HG03108 (cell line): Measurements from ENCODE around the gene PRKG1.

Experiments
- ATAC-seq: cut with Tn5 transposase; IDR thresholded peaks from one replicate; pipeline ENCODE4 v1.9.1; 2021; ENCODE audit warnings: moderate library complexity; ENCODE audit not compliant: unreplicated experiment

The PRKG1 gene

GRCh38 chr10:51950996-51951555 lies 876.8 kb downstream of the PRKG1 start:
- no peak for ATAC-seq

DNA sequence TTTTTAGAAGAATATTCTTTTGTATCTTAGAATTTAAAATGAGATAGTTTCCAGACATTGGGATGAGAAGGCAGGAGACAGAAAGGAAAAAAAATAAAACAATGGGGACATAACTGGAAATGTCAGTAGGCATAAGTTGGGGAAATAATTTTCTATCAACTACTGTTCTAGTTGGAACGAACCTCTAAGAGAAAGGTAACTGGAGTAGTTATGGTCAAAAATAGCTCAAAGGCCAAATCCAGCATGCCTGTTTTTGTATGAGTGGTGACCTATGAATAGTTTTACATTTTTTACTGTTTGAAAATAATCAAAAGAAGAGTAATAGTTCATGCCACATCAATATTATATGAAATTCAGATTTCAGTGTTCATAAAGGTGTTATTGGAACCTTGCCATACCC lies 877.3 kb downstream of the PRKG1 start:
- ATAC-seq, result no peak

DNA sequence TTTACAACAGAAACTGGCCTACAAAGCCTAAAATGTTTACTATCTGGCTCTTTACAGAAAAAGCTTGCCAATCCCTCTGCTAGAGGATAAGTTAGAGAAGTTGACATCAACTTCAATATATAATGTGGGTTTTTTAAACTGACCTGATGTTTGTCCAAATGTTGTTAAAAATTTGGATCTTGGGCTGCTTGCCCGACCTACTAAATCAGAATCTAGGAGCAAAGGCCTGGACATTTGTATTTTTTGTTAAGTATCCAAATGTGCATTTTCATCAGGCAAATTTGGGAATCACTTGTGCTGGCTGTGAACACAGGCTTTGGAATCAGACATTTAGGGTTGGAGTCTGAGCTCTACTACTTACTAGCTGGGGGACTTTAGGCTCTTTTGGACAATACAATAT lies 877.8 kb downstream of the PRKG1 start:
- ATAC-seq, result no peak

DNA sequence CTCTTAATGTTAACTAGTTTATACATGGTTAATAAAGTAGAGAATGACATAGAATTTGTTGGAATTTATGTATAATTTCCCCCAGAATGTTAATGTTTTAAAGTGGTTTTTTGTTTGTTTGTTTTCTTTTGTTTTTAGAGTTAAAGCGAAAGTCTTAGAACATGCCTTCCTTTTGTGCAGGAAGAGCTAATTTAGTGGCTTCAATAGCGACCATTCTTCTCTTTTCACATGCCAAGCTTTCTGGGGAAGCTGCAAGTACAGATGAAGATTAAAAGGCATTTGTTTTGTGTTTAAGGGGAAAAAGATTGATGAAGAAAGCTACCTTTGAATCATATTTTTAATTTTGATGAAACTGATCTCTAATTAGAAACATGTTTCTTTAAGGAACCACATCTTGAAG lies 881.4 kb downstream of the PRKG1 start:
- no peak for ATAC-seq

DNA sequence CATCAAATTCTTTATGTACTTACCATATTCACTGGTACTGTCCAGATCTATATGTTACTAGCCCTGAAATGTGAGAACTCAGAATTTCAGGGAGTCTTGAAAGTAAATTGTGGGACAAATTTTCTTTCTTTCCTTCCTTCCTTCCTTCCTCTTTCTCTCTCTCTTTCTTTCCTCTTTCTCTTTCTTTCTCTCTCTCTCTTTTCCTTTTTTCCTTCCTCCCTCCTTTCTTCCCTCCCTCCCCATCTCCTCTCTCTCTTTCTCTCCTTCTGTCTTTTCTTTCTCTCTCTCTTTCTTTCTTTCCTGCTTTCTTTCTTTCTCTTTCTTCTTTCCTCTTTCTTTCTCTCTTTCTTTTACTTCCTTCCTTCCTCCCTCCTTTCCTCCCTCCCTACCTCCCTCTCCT lies 882.5 kb downstream of the PRKG1 start:
- ATAC-seq, result no peak

- no peak for ATAC-seq
Observed at GRCh38 chr10:51960494-51960895, 886.2 kb downstream of the PRKG1 start.

GRCh38 chr10:51961401-51961800 lies 887.1 kb downstream of the PRKG1 start:
- ATAC-seq, result no peak

DNA sequence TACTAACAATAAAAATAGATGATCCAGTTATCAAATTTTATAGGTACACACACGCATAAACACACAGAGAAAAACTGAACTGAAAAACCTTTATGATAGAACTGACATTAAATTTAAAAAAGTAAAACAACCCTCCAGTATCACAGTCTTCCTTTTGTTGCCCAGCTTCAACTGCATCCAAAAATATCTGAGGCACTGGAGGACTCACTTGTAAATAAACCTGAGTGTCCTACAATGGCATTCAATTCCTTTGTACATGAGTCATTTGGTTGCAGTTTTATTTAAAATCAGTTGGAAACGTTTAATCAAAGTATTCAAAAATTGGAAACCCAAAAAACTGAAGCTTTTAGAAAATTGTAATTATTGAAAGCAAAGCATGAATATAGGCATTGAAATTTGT lies 890.3 kb downstream of the PRKG1 start:
- ATAC-seq, result no peak

DNA sequence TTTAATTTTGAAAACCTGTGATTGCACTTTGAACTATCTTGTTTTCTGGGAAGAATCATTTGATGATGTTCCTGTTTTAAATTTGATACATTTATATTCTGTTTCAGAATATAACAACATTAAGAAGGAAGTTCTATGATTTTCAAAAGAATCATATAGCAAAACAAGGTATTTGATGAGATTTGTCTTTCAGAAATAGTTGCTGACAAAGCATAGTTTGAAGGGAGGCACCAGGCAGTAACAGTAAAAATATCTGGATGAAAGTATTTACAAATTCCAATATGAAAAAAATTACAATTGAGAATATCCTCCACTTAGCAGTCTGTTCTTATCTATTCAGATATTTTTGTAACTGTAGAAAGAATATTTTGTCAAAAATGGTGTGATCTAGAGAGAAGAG lies 891.2 kb downstream of the PRKG1 start:
- no peak for ATAC-seq

GRCh38 chr10:51972733-51973346 lies 898.6 kb downstream of the PRKG1 start:
- ATAC-seq, result no peak

DNA sequence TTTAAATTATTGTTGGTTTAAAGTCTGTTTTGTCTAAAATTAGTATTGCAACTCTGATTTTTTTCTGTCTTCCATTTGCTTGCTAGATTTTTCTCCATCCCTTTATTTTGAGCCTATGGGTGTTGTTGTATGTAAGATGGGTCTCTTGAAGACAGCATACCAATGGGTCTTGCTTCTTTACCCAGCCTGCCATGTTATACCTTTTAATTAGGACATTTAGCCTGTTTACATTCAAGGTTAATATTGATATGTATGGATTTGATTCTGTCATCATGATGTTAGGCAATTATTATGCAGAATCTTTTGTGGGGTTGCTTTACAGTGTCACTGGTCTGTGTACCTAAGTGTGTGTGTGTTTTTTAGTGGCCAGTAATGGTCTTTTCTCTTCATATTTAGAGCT lies 906.5 kb downstream of the PRKG1 start:
- ATAC-seq, result no peak

- ATAC-seq, result no peak
Observed at GRCh38 chr10:51981731-51982130, 907.4 kb downstream of the PRKG1 start.

DNA sequence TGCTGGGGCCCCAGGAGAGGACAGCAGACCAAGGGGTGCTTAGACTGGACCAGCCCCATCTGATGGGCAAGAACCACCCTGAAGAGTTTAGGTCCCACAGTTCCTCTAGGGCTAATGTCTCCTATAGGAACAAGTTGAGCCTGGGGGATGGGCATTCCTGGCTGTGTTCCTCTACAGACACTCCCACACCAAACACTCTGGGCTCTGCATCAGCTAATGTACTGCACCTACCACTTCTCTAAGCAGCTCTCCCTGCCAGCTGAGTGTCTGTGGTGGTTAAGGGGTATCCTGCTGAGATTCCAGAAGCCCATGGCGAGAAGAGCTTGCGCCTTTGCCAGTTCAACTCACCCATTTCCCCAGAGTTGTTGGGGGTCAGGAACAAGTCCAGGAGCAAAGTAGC lies 909.2 kb downstream of the PRKG1 start:
- ATAC-seq, result no peak

- ATAC-seq, result no peak
Observed at GRCh38 chr10:51985336-51985735, 911.0 kb downstream of the PRKG1 start.

GRCh38 chr10:51986516-51986915 lies 912.2 kb downstream of the PRKG1 start:
- ATAC-seq, result no peak

DNA sequence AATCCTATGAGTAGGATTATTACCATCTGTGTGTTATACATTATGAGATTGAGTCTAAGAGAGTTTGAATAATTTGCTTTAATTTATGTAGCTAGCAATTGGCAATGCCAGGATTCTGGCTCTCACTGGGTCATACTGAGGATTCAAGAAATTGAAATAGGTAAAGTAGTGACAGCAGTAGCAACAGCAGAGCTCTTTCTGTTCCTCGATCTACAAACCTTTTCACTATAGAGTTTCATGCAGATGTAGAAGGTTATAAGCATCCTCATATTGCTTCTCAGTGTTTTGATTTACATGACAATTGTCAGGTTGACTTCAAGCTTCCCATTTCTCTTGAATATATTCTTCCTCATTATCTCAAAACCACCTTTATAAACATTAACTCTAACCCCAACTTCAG lies 919.2 kb downstream of the PRKG1 start:
- no peak for ATAC-seq

DNA sequence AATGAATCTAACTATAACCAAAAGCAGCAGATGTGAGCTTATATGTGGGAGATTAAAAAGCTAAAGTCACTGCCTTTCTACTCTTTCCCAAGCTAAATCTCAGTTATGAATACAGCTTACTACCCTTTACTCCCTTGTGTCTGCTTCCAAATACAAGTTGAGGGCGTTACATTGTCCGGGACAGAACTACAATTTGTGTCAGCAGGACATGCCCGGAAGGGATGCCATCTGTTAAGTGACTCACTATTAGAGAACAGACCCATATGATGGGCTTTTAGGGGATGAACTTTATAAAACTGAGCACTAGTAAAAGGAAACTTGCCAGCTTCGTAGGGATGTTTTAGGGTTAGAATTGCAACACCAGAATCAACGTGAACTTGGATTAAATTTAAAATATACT lies 924.8 kb downstream of the PRKG1 start:
- no peak for ATAC-seq

DNA sequence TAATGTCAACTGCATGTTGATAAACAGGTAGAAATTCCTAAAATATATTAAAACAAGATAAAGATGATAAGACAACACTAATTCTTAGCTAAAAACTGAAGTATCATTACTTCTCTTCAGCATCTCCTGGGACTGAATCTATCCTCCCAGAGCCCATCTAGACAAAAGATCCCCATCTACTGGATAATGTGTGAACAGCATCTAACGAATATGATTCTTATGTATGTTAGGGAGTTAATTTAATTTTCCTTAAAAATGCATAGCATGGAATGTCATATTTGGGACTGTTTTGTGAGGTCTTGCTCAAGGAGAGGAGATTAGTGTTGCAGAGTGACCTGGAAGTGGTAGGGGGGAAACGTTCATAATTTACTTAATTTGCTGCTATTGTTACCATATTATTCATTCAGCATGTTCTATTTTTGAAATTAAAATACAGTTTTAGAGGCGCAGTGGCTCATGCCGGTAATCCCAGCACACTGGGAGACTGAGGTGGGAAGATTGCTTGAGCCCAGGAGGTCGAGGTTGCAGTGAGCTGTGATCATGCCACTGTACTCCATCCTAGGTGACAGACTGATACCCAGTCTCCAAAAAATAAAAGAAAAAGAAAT lies 930.2 kb downstream of the PRKG1 start:
- no peak for ATAC-seq

DNA sequence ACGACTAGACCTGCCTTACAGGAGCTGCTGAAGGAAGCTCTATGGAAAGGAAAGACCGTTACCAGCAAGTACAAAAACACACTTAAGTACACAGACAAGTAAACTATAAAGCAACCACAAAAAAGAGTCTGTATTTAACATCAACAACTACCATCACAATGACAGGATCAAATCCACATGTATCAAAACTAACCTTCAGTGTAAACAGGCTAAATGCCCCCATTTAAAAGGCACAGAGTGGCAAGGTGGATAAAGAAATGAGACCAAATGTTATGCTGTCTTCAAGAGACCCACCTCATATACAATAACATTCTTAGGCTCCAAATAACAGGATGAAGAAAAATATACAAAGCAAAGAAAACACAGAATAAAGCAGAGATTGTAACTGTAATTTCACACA lies 932.8 kb downstream of the PRKG1 start:
- ATAC-seq, result no peak

DNA sequence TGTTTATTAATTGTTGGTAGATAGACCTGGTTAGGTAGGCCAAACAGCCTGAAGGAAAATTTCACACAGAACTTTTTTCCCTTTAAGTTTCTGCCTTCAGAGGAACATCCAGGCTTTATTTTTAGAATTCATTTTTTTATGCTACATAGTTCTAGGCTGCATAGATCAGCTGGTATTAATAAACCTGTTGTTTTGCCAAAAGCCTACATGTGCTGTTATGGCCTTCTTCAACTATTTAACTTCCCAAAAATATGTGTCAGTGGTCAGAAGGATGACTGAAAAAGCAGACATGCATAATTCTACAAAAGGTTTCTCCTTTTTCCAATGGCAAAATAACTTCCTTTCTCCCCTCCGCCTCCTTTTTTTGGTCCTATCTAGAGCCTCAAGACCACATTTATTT lies 936.8 kb downstream of the PRKG1 start:
- ATAC-seq, result no peak

GRCh38 chr10:52019077-52019555 lies 944.8 kb downstream of the PRKG1 start:
- ATAC-seq, result no peak

DNA sequence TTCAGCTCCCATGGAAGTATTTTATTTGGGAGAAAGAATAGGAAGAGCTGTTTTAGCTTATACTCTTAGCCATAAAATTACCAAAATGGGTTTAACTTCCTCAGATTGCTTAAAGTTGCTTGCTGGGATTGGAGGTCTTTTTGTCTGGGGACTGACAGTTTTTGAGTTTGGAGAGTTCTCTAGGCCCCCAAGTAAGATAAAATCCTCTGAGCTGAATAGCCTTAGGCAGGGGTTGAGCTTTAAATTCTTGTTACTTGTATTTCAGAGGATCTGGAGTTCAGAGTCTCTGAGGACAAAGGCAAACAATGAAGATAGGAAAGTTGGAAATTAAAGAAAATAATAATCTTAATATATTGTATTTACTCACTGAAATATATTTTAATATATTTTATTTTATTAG lies 945.4 kb downstream of the PRKG1 start:
- ATAC-seq, result no peak

GRCh38 chr10:52020173-52020572 lies 945.9 kb downstream of the PRKG1 start:
- no peak for ATAC-seq
